ENCODE data around the gene COLQ.
A peak's percentile ranks its signal among the peaks of the same experiment; 100 is the strongest.
"Not testable (repeated sequence)": the region's sequence is repeated elsewhere in the genome, so short reads cannot be mapped to it uniquely, and the experiment has no call there.

Gene COLQ

GRCh38 chr3:15488002-15488401 lies 33.5 kb downstream of the COLQ start:
- DNase-seq = no peak

- no peak for DNase-seq
Measured at GRCh38 chr3:15486979-15487378, 34.5 kb downstream of the COLQ start.

GRCh38 chr3:15486020-15486419 lies 35.5 kb downstream of the COLQ start:
- no peak for DNase-seq

DNA sequence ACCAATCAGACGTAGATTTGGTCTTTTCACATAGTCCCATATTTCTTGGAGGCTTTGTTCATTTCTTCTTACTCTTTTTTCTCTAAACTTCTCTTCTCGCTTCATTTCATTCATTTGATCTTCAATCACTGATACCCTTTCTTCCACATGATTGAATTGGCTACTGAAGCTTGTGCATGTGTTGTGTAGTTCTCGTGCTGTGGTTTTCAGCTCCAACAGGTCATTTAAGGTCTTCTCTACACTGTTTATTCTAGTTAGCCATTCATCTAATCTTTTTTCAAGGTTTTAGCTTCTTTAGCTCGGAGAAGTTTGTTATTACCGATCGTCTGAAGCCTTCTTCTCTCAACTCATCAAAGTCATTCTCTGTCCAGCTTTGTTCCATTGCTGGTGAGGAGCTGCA lies 37.0 kb downstream of the COLQ start:
- not testable (repeated sequence) for DNase-seq

DNA sequence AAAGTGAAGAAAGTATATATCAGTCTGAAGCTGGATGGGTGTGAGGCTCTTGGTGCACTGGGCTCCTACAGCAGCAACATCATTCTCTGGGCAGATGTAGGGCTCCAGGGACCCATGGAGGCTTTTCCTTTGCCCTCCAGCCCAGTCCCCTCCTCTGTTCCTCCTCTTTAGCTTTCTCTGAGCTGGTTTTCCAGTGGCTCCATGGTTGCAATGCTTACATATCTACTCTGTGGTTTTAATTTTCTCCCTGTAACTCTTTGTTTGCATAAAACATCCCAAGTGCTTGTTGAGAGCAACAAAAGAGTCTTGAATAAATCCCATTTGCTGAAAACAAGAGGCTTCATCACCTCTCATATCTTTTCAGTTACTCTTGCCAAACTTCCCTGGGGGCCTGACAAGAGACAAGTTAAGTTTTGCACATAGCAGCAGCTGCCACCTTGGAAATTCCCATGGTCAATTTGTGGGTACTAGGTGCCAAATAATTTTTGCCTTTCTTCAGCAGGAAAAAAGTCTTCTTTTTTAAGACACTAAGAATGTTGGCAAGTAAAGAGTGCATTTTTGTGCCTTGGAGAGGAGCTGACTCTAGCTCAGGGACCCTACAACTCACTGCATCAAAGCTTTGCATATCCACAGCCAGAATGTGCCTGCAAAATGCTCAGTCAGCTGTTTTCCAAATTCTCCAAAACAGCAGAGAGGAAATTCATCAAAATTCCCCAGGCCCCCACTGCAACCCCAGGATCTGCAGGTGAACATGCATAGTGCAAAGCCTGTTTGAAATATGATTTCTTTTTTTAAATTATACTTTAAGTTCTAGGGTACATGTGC lies 41.9 kb downstream of the COLQ start:
- no peak for DNase-seq

GRCh38 chr3:15478640-15478979 lies 42.9 kb downstream of the COLQ start:
- DNase-seq = no peak

GRCh38 chr3:15477951-15478639 lies 43.4 kb downstream of the COLQ start:
- no peak for DNase-seq

DNA sequence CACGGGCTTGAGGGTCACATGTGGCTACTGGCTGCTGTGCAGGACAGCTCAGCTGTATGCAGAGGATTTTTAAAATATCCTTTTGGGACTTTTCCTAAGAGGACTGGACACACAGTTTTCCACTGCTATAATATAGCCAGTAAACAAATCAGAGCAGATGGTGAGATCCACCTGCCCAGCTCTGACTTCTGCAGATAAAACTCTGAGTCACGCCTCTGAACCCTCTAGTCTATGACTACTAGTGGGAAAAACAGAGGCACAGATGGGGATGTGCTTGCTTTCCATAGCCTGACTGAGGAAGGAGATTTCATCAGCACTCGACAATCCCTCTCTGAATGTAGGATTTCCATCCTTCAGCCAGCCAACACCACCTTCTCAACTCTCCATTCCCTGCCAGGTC lies 45.1 kb downstream of the COLQ start:
- peak in 1 of 2 experiments; percentile 27 for DNase-seq

- DNase-seq = no peak
Measured at GRCh38 chr3:15475161-15475560, 46.3 kb downstream of the COLQ start.

DNA sequence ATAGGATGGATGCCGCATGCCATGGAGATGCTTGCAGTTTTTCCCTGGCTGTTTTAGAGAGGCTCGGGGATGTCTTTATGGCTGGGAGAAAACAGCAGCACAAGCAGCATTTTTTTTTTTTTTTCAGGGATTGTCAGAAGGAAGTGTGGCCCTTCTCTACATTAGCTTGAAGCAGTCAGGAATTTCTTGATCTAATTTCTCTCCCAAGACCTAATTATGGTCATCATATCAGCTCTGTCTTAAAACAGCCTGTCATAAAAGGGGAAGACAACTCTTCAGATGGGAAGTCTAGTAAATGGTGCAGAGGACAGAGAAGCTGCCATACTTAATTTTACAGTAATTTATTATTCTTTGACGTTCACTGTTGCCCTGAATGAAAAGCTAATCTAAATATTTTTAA lies 49.6 kb downstream of the COLQ start:
- no peak for DNase-seq

DNA sequence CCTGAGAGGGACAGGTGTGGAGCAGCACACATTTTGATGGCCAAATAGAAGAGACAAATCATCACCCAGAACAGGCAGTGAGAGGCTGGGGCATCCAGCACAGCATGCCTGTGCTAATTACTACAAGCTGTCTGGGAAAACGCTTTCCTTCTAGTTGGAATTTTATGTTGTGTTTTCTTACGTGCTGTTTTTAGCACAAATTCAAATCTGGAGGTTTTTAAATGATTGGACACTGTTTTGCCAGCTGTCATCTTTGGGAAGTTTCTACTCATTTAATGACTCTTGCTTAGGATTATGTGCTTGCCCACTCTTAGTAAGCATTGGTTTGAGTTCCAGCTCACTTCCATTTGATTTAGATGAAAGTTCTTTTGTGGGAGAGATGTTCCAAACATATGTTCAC lies 50.7 kb downstream of the COLQ start:
- no peak for DNase-seq

- DNase-seq = no peak
Measured at GRCh38 chr3:15470261-15470660, 51.2 kb downstream of the COLQ start.

- DNase-seq = no peak
Measured at GRCh38 chr3:15467227-15468181, 54.0 kb downstream of the COLQ start.

- DNase-seq = no peak
Measured at GRCh38 chr3:15465876-15466585, 55.5 kb downstream of the COLQ start.

DNA sequence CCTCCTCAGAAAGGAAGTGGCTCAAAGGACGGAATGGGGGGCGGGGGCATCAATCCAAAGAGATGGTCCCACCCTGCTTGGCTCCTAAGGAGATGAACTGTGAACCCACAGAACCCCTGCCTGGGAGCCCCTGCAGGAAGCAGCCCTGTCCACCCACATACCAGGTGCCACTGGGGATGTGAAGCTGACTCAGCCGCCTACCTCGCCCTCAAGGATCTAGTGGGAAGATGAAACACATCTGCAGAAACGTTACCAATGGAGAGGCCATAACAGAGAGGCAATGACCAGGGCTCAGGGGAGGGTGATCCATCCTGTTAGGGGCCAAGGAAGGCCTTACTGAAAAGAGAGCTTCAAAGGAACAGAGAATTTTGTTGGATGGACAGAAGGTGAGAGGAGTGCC lies 59.1 kb downstream of the COLQ start:
- no peak for DNase-seq

GRCh38 chr3:15460891-15461531 lies 60.5 kb downstream of the COLQ start:
- peak in 1 of 2 experiments; percentile 4 for DNase-seq

DNA sequence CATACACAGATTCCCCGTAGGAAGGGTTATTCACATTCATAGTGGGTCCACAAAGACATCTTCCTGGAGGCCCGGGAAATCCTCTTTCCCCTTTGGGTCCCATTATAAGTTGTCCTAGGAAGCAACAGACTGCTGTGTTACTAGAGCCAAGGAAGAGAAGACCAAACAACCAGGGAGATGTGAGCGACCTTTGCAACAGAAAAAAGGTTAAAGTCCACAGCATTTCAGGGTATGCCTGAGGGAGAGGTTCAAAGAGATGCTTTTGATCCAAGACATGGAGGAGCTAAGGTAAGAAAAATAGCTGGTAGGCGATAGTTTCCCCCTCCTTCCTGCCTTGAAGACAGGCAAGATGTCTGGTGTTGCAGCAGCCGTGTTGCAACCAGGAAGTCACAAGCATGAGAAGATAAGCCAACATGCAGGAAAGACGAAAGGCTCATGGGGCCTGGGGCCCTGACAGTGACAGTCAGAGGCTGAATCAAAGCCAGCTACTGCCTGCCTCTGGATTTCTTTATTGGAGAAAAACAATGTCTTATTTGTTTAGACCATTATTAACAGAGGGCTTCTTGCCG lies 63.2 kb downstream of the COLQ start:
- no peak for DNase-seq

- DNase-seq = not testable (repeated sequence)
Measured at GRCh38 chr3:15456915-15457314, 64.6 kb downstream of the COLQ start.

DNA sequence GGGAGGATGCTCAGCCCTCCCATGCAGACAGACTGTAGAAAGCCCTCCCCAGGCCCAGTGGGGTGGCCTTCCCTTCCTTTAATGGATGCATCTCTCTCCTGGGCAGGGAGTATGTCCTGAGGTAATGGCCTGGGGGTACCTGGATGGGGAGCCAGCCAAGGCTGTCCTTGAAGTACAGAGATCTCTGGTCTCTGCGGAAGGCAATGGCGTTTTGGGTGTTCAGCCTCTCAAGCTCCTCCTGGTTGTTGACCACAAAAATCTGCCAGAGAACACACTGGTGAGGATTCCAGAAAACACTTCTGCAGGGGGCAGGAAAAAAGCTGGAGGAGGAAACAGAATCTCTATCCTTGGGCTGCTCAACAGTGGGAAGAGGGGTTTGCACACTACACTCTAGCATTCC lies 65.2 kb downstream of the COLQ start:
- no peak for DNase-seq

- DNase-seq = no peak
Measured at GRCh38 chr3:15455756-15456155, 65.8 kb downstream of the COLQ start.

GRCh38 chr3:15454965-15455364 lies 66.5 kb downstream of the COLQ start:
- DNase-seq = no peak

All from NCI-H446 (cell line).